Measurements from ENCODE around the gene PTGES3L.
"Not testable (repeated sequence)": the region's sequence is repeated elsewhere in the genome, so short reads cannot be mapped to it uniquely, and the experiment has no call there.

The PTGES3L gene

GRCh38 chr17:42980274-42980765 lies 440 bp upstream of the PTGES3L start, which contains the start of gene RUNDC1:
RUNDC1 (plus strand) TSS chr17:42980565; CDS start chr17:42980577, 12 bp downstream.
- peak; percentile 90 to 92 for DNase-seq

GRCh38 chr17:42975701-42976100 lies 4.2 kb downstream of the PTGES3L start:
- not testable (repeated sequence) for DNase-seq

- DNase-seq = no peak
Observed at GRCh38 chr17:42975265-42975664, 4.6 kb downstream of the PTGES3L start.

GRCh38 chr17:42973323-42973722 lies 6.6 kb downstream of the PTGES3L start:
- DNase-seq = not testable (repeated sequence)

GRCh38 chr17:42971589-42971988 lies 8.3 kb downstream of the PTGES3L start:
- no peak for DNase-seq

- DNase-seq = no peak
Observed at GRCh38 chr17:42969001-42969581, 10.8 kb downstream of the PTGES3L start.

GRCh38 chr17:42967925-42968324 lies 12.0 kb downstream of the PTGES3L start:
- no peak for DNase-seq

- peak; percentile 91 to 93 for DNase-seq
Observed at GRCh38 chr17:42964161-42964932, 15.5 kb downstream of the PTGES3L start, which contains the start of gene AARSD1. AARSD1 (minus strand) TSS chr17:42964454; CDS start chr17:42964440, 14 bp downstream.

- DNase-seq = no peak
Observed at GRCh38 chr17:42953669-42954068, 26.2 kb downstream of the PTGES3L start.

- no peak for DNase-seq
Observed at GRCh38 chr17:42950044-42950783, 29.7 kb downstream of the PTGES3L start.

GRCh38 chr17:42946812-42947211 lies 33.1 kb downstream of the PTGES3L start:
- DNase-seq = no peak

- DNase-seq = no peak
Observed at GRCh38 chr17:42944211-42944610, 35.7 kb downstream of the PTGES3L start.

- peak; percentile 9 to 37 for DNase-seq
Observed at GRCh38 chr17:42937712-42938596, 41.9 kb downstream of the PTGES3L start.

- no peak for DNase-seq
Observed at GRCh38 chr17:42929497-42929844, 50.4 kb downstream of the PTGES3L start.

- DNase-seq = peak; percentile 26 to 70
Observed at GRCh38 chr17:42928714-42929496, 51.0 kb downstream of the PTGES3L start.

GRCh38 chr17:42924891-42925290 lies 55.0 kb downstream of the PTGES3L start:
- no peak for DNase-seq

- not testable (repeated sequence) for DNase-seq
Observed at GRCh38 chr17:42923472-42923871, 56.4 kb downstream of the PTGES3L start.

- DNase-seq = no peak
Observed at GRCh38 chr17:42922294-42922693, 57.6 kb downstream of the PTGES3L start.

- no peak for DNase-seq
Observed at GRCh38 chr17:42920922-42921321, 59.0 kb downstream of the PTGES3L start.

GRCh38 chr17:42920106-42920900 lies 59.6 kb downstream of the PTGES3L start:
- no peak for DNase-seq

Measured in CD4-positive, alpha-beta T cell treated with Interferon alpha-2 for 1 hour (primary cell).